ENCODE data around the gene OR9Q2. TPM values are rescaled to one million over a fixed set of nuclear protein-coding genes. Genes with fewer than 3 reads are reported as not detected.
"Not testable (repeated sequence)": the region's sequence is repeated elsewhere in the genome, so short reads cannot be mapped to it uniquely, and the experiment has no call there.

Gene OR9Q2
- total RNA-seq (2014; rRNA removed; shearing (Covaris generic)): not detected in 2 replicates

GRCh38 chr11:58188770-58189169 is at the start of gene OR9Q2:
Gene OR9Q2 (plus strand): TSS chr11:58189070. CDS start chr11:58190491, 1,421 bp downstream.
- no peak for DNase-seq (ENCODE audit: low spot score)

GRCh38 chr11:58142761-58143160 is 46.1 kb upstream of the OR9Q2 start:
- no peak for DNase-seq (ENCODE audit: low spot score)

GRCh38 chr11:58152781-58153180 is 36.1 kb upstream of the OR9Q2 start:
- no peak for DNase-seq (ENCODE audit: low spot score)

GRCh38 chr11:58164389-58164788 is 24.5 kb upstream of the OR9Q2 start:
- no peak for DNase-seq (ENCODE audit: low spot score)

- no peak for DNase-seq (ENCODE audit: low spot score)
Observed at GRCh38 chr11:58164990-58165389, 23.9 kb upstream of the OR9Q2 start.

- no peak for DNase-seq (ENCODE audit: low spot score)
Observed at GRCh38 chr11:58165504-58166106, 23.3 kb upstream of the OR9Q2 start.

GRCh38 chr11:58177409-58178054 is 11.3 kb upstream of the OR9Q2 start:
- no peak for DNase-seq (ENCODE audit: low spot score)

GRCh38 chr11:58178444-58178843 is 10.4 kb upstream of the OR9Q2 start:
- no peak for DNase-seq (ENCODE audit: low spot score)

GRCh38 chr11:58179648-58180047 is 9.2 kb upstream of the OR9Q2 start:
- no peak for DNase-seq (ENCODE audit: low spot score)

GRCh38 chr11:58186938-58187337 is 1.9 kb upstream of the OR9Q2 start:
- no peak for DNase-seq (ENCODE audit: low spot score)

GRCh38 chr11:58192229-58192628 is 3.4 kb downstream of the OR9Q2 start:
- no peak for DNase-seq (ENCODE audit: low spot score)

- DNase-seq (ENCODE audit: low spot score): no peak
Observed at GRCh38 chr11:58193391-58193790, 4.5 kb downstream of the OR9Q2 start.

- DNase-seq (ENCODE audit: low spot score): no peak
Observed at GRCh38 chr11:58195939-58196338, 7.1 kb downstream of the OR9Q2 start.

GRCh38 chr11:58199271-58199670 is 10.4 kb downstream of the OR9Q2 start:
- DNase-seq (ENCODE audit: low spot score): no peak

GRCh38 chr11:58204042-58204441 is 15.2 kb downstream of the OR9Q2 start, which contains the start of gene OR1S2:
Gene OR1S2 (minus strand): TSS chr11:58204142. CDS start chr11:58204142, 0 bp downstream.
- no peak for DNase-seq (ENCODE audit: low spot score)

- not testable (repeated sequence) for DNase-seq (ENCODE audit: low spot score)
Observed at GRCh38 chr11:58212420-58212819, 23.6 kb downstream of the OR9Q2 start, which contains the start of gene OR1S1. Gene OR1S1 (plus strand): TSS chr11:58212720.

- no peak for DNase-seq (ENCODE audit: low spot score)
Observed at GRCh38 chr11:58216476-58216875, 27.6 kb downstream of the OR9Q2 start.

- DNase-seq (ENCODE audit: low spot score): no peak
Observed at GRCh38 chr11:58222721-58223120, 33.9 kb downstream of the OR9Q2 start.

- DNase-seq (ENCODE audit: low spot score): no peak
Observed at GRCh38 chr11:58227956-58228615, 39.2 kb downstream of the OR9Q2 start.
